Esophagus squamous epithelium (tissue), 4 donors: ENCODE measurements around the gene MYL10.
"Not testable (repeated sequence)": the region's sequence is repeated elsewhere in the genome, so short reads cannot be mapped to it uniquely, and the experiment has no call there.

Experiments used
- POLR2A ChIP-seq, 4 donors: fragments of 450-650 bp; IDR thresholded peaks; one replicate each; pipeline ENCODE4 v1.6.1; 2017; ENCODE audit warnings: antibody characterized with exemption in 4 of 4, mild to moderate bottlenecking in 4 of 4, moderate library complexity in 3 of 4
- TF ChIP-seq, protein P1 (sequence below), 6 experiments: fragments of 450-650 bp in 4 of 6; fragments of 200-600 bp in 2 of 6; sonication (generic) in 2 of 6; IDR thresholded peaks; one replicate each; pipeline ENCODE4 v1.5.1; 2016 to 2019; ENCODE audit warnings: antibody characterized with exemption in 6 of 6, mild to moderate bottlenecking in 4 of 6, moderate library complexity in 4 of 6

GRCh38 chr7:101604934-101605332 lies 24.2 kb downstream of the MYL10 start:
- TF ChIP-seq, protein P1, sequence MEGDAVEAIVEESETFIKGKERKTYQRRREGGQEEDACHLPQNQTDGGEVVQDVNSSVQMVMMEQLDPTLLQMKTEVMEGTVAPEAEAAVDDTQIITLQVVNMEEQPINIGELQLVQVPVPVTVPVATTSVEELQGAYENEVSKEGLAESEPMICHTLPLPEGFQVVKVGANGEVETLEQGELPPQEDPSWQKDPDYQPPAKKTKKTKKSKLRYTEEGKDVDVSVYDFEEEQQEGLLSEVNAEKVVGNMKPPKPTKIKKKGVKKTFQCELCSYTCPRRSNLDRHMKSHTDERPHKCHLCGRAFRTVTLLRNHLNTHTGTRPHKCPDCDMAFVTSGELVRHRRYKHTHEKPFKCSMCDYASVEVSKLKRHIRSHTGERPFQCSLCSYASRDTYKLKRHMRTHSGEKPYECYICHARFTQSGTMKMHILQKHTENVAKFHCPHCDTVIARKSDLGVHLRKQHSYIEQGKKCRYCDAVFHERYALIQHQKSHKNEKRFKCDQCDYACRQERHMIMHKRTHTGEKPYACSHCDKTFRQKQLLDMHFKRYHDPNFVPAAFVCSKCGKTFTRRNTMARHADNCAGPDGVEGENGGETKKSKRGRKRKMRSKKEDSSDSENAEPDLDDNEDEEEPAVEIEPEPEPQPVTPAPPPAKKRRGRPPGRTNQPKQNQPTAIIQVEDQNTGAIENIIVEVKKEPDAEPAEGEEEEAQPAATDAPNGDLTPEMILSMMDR (IDR thresholded peaks at IDR 0.05), result not testable (repeated sequence)
- not testable (repeated sequence) for TF ChIP-seq POLR2A (IDR thresholded peaks at IDR 0.05)
